Vagina (tissue), 2 donors: ENCODE data around the gene DOCK7.

Experiments used
- POLR2A ChIP-seq, 2 donors: fragments of 450-650 bp; IDR thresholded peaks; one replicate each; pipeline ENCODE4 v1.6.1; 2017; ENCODE audit warnings: antibody characterized with exemption in 2 of 2, mild to moderate bottlenecking in 2 of 2, moderate library complexity in 2 of 2
- POLR2AphosphoS5 ChIP-seq, 2 donors: sonication (generic); formaldehyde crosslinking; IDR thresholded peaks; one replicate each; pipeline ENCODE4 v1.9.0; 2017; ENCODE audit warnings: antibody characterized with exemption in 2 of 2, mild to moderate bottlenecking in 2 of 2, low read depth in 1 of 2; ENCODE audit not compliant: insufficient read depth in 1 of 2
- TF ChIP-seq, protein P1 (sequence below), 3 experiments: fragments of 450-650 bp in 2 of 3; fragments of 200-600 bp in 1 of 3; sonication (generic) in 1 of 3; IDR thresholded peaks; one replicate each; pipeline ENCODE4 v1.5.1; 2017 to 2019; ENCODE audit warnings: antibody characterized with exemption in 3 of 3, mild to moderate bottlenecking in 2 of 3, moderate library complexity in 2 of 3

DNA sequence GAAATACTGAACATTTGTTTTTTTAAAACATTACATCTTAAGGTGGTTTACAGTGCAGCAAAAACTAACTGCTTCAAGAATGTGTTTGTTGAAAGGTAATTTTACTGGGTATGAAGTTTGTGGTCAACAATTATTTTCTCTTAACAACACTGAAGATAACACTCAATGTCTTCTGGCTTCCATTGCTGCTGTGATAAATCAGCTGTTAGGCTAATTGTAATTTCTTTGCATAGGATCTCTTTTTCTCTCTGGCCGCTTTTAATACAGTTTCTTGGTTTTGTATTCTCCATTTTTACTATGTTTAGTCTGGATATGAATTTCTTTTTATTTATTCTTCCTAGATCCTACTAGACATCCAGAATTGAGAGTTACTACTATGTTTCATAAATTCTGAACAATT lies 44.9 kb downstream of the DOCK7 start:
- TF ChIP-seq POLR2A (IDR thresholded peaks at IDR 0.05) (no peak), POLR2AphosphoS5 (IDR thresholded peaks at IDR 0.05; ENCODE audit: insufficient read depth in 1 of 2, low read depth in 1 of 2) (no peak)
- TF ChIP-seq, protein P1, sequence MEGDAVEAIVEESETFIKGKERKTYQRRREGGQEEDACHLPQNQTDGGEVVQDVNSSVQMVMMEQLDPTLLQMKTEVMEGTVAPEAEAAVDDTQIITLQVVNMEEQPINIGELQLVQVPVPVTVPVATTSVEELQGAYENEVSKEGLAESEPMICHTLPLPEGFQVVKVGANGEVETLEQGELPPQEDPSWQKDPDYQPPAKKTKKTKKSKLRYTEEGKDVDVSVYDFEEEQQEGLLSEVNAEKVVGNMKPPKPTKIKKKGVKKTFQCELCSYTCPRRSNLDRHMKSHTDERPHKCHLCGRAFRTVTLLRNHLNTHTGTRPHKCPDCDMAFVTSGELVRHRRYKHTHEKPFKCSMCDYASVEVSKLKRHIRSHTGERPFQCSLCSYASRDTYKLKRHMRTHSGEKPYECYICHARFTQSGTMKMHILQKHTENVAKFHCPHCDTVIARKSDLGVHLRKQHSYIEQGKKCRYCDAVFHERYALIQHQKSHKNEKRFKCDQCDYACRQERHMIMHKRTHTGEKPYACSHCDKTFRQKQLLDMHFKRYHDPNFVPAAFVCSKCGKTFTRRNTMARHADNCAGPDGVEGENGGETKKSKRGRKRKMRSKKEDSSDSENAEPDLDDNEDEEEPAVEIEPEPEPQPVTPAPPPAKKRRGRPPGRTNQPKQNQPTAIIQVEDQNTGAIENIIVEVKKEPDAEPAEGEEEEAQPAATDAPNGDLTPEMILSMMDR (IDR thresholded peaks at IDR 0.05), result no peak
